ENCODE data around the gene GPX8. TPM values are rescaled to one million over a fixed set of nuclear protein-coding genes. Genes with fewer than 3 reads are reported as not detected.

GPX8 gene
- total RNA-seq, 1 donor from 2014 or later: not detected

GRCh38 chr5:55177078-55177477 lies 17.1 kb downstream of the GPX8 start:
- H3K27ac Mint-ChIP-seq: no peak overlapping the region
- ATAC-seq (ENCODE audit: low read depth): no peak
- H3K4me3 Mint-ChIP-seq: no peak overlapping the region
- no peak for TF ChIP-seq CTCF (IDR thresholded peaks at IDR 0.05)
- H3K4me1 Mint-ChIP-seq: peaks cover 36% of the 10 kb centered on the region
- CTCF ChIA-PET: no interaction called here
- intact Hi-C loops (cut with micrococcal nuclease): loop anchor here (10.0 kb wide), 1 partner anchor 1728 kb away; the partner anchor contains the start of gene SETD9
- peaks cover 63% of the 10 kb centered on the region for H3K27me3 Mint-ChIP-seq
- POLR2A ChIA-PET: interaction anchor here (0.5 kb wide), 1 partner anchor 927 kb away, joined by 3 read pairs; no protein-coding TSS in a partner anchor
- peaks cover 5% of the 10 kb centered on the region for H3K9me3 Mint-ChIP-seq
- DNase-seq: no peak
- H3K36me3 Mint-ChIP-seq (ENCODE audit: low read depth): no peaks in the 10 kb centered on the region

- CTCF ChIA-PET: no interaction called here
- no peak for TF ChIP-seq CTCF (IDR thresholded peaks at IDR 0.05)
Measured at GRCh38 chr5:55180016-55180415, 20.0 kb downstream of the GPX8 start.

GRCh38 chr5:55187370-55187769 lies 27.4 kb downstream of the GPX8 start:
- H3K27ac Mint-ChIP-seq: no peak overlapping the region
- no peaks in the 10 kb centered on the region for H3K36me3 Mint-ChIP-seq (ENCODE audit: low read depth)
- H3K4me3 Mint-ChIP-seq: no peak overlapping the region
- peaks cover 6% of the 10 kb centered on the region for H3K9me3 Mint-ChIP-seq
- TF ChIP-seq CTCF (IDR thresholded peaks at IDR 0.05): no peak
- H3K27me3 Mint-ChIP-seq: peaks cover 38% of the 10 kb centered on the region
- no peaks in the 10 kb centered on the region for H3K4me1 Mint-ChIP-seq
- ATAC-seq (ENCODE audit: low read depth) (no peak), DNase-seq (no peak)
- POLR2A ChIA-PET: no interaction called here
- CTCF ChIA-PET: no interaction called here
- intact Hi-C loops (cut with micrococcal nuclease): no loop called here

More at GRCh38 chr5:55180016-55180415, 20.0 kb downstream of the GPX8 start:
- ATAC-seq (ENCODE audit: low read depth) (no peak), DNase-seq (no peak)
- Mint-ChIP-seq H3K4me3 (no peak overlapping the region), H3K27ac (no peak overlapping the region), H3K4me1 (peaks cover 20% of the 10 kb centered on the region), H3K36me3 (ENCODE audit: low read depth) (no peaks in the 10 kb centered on the region), H3K9me3 (peaks cover 11% of the 10 kb centered on the region), H3K27me3 (peaks cover 54% of the 10 kb centered on the region)
- intact Hi-C loops (cut with micrococcal nuclease): no loop called here
- POLR2A ChIA-PET: no interaction called here

- Mint-ChIP-seq H3K9me3 (no peaks in the 10 kb centered on the region), H3K4me1 (no peaks in the 10 kb centered on the region), H3K27me3 (peaks cover 47% of the 10 kb centered on the region), H3K27ac (no peak overlapping the region), H3K4me3 (no peak overlapping the region), H3K36me3 (ENCODE audit: low read depth) (no peaks in the 10 kb centered on the region)
- TF ChIP-seq CTCF (IDR thresholded peaks at IDR 0.05): no peak
- CTCF ChIA-PET: interaction anchor here (0.5 kb wide), 1 partner anchor 506 kb away, joined by 3 read pairs; no protein-coding TSS in a partner anchor
- intact Hi-C loops (cut with micrococcal nuclease): no loop called here
- DNase-seq (no peak), ATAC-seq (ENCODE audit: low read depth) (no peak)
- POLR2A ChIA-PET: no interaction called here
Measured at GRCh38 chr5:55188656-55189540, 28.9 kb downstream of the GPX8 start.

- Mint-ChIP-seq H3K4me3 (no peak overlapping the region), H3K36me3 (ENCODE audit: low read depth) (no peaks in the 10 kb centered on the region), H3K27me3 (peaks cover 37% of the 10 kb centered on the region), H3K4me1 (no peaks in the 10 kb centered on the region), H3K9me3 (no peaks in the 10 kb centered on the region), H3K27ac (no peak overlapping the region)
- CTCF ChIA-PET: no interaction called here
- ATAC-seq (ENCODE audit: low read depth): no peak
- POLR2A ChIA-PET: no interaction called here
- DNase-seq: no peak
- intact Hi-C loops (cut with micrococcal nuclease): no loop called here
- no peak for TF ChIP-seq CTCF (IDR thresholded peaks at IDR 0.05)
Measured at GRCh38 chr5:55191165-55191564, 31.2 kb downstream of the GPX8 start.

Measured in activated B cell treated with CpG ODN at 0.5 μM for 24 hours (primary cell).